MCF 10A (cell line): ENCODE results near the gene GNG2. TPM values are rescaled to one million over a fixed set of nuclear protein-coding genes. Genes with fewer than 3 reads are reported as not detected.

Source experiments
- BruUV-seq: library from RNA; stranded (reverse); fragments of 400-500 nt; replicated peaks from 2 replicates; lab custom pipeline; 2021; lab: Mats Ljungman, UMichigan
- CTCF ChIA-PET: fragments of 300-600 bp; sonication (Branson Sonifier 250); formaldehyde crosslinking; extraction: SDS; loops from one replicate; lab custom pipeline; 2021; ENCODE audit warnings: antibody characterized with exemption, inconsistent platforms; lab: Yijun Ruan, JAX
- POLR2A ChIA-PET: fragments of 300-600, 350-650 bp; sonication (Branson Sonifier 250); formaldehyde crosslinking; extraction: SDS; loops from one replicate; lab custom pipeline; 2020; ENCODE audit warnings: antibody characterized with exemption, inconsistent platforms; lab: Yijun Ruan, JAX
- DNase-seq: peaks from one replicate; pipeline ENCODE4 v3.0.0-alpha.2; 2018; ENCODE audit not compliant: unreplicated experiment
- H3K27ac Mint-ChIP-seq: one replicate; pipeline ENCODE4 v1.8.0; 2022; ENCODE audit warnings: mild to moderate bottlenecking, low read depth, mixed read lengths; ENCODE audit not compliant: unreplicated experiment
- H3K27me3 Mint-ChIP-seq: one replicate; pipeline ENCODE4 v1.8.0; 2022; ENCODE audit warnings: mixed read lengths; ENCODE audit not compliant: insufficient read depth, unreplicated experiment
- H3K36me3 Mint-ChIP-seq: one replicate; pipeline ENCODE4 v1.8.0; 2022; ENCODE audit warnings: mild to moderate bottlenecking, moderate library complexity, mixed read lengths; ENCODE audit not compliant: insufficient read depth, unreplicated experiment
- H3K4me1 Mint-ChIP-seq: one replicate; pipeline ENCODE4 v1.8.0; 2022; ENCODE audit warnings: mixed read lengths; ENCODE audit not compliant: insufficient read depth, unreplicated experiment
- H3K4me3 Mint-ChIP-seq: one replicate; pipeline ENCODE4 v1.8.0; 2022; ENCODE audit warnings: mild to moderate bottlenecking, moderate library complexity, mixed read lengths; ENCODE audit not compliant: unreplicated experiment
- H3K9me3 Mint-ChIP-seq: one replicate; pipeline ENCODE4 v1.8.0; 2022; ENCODE audit warnings: mixed read lengths; ENCODE audit not compliant: unreplicated experiment
- CTCF ChIP-seq: fragments of 200-600 bp; IDR thresholded peaks from one replicate; pipeline ENCODE4 v1.8.0; 2022; ENCODE audit warnings: antibody characterized with exemption, mild to moderate bottlenecking; ENCODE audit not compliant: unreplicated experiment
- intact Hi-C: fragments of 100-400 bp; cut with micrococcal nuclease; formaldehyde crosslinking; loops from 2 replicates; pipeline ENCODE4 v1.14.1; 2022
- total RNA-seq: library from RNA; stranded (reverse); gene quantifications from 2 replicates; pipeline ENCODE4 v1.2.3, GENCODE V29; 2022

GNG2 gene
- total RNA-seq, 1 experiment from 2014 or later, result 0.28 TPM

GRCh38 chr14:51860825-51861499 lies 550 bp downstream of the GNG2 start:
- intact Hi-C loops, result no loop called here
- CTCF ChIA-PET, result interaction anchor here (0.9 to 2.6 kb wide), 3 partner anchors 57 to 368 kb away, joined by 3 to 9 read pairs (median 6); no protein-coding TSS in a partner anchor
- no peak for DNase-seq
- H3K36me3 Mint-ChIP-seq, result no peaks in the 10 kb centered on the region
- peak overlapping the region; percentile 55 for H3K4me3 Mint-ChIP-seq
- POLR2A ChIA-PET, result interaction anchor here (0.7 to 0.9 kb wide), 3 partner anchors 12 to 216 kb away, joined by 3 read pairs; no protein-coding TSS in a partner anchor
- peaks cover 6% of the 10 kb centered on the region for H3K4me1 Mint-ChIP-seq
- H3K27me3 Mint-ChIP-seq, result no peaks in the 10 kb centered on the region
- H3K27ac Mint-ChIP-seq, result no peak overlapping the region
- no TSS peak for BruUV-seq
- no peak for TF ChIP-seq CTCF
- peaks cover 11% of the 10 kb centered on the region for H3K9me3 Mint-ChIP-seq

- Mint-ChIP-seq H3K36me3 (no peaks in the 10 kb centered on the region), H3K27me3 (no peaks in the 10 kb centered on the region), H3K4me3 (no peak overlapping the region), H3K27ac (no peak overlapping the region), H3K9me3 (peaks cover 5% of the 10 kb centered on the region), H3K4me1 (peaks cover 6% of the 10 kb centered on the region)
- no peak for DNase-seq
- TF ChIP-seq CTCF, result no peak
- CTCF ChIA-PET, result interaction anchor here (0.7 to 2.6 kb wide), 2 partner anchors 117 to 576 kb away, joined by 3 to 9 read pairs; no protein-coding TSS in a partner anchor
- POLR2A ChIA-PET, result interaction anchor here (0.7 kb wide), 1 partner anchor 54 kb away, joined by 3 read pairs; no protein-coding TSS in a partner anchor
- intact Hi-C loops, result no loop called here
- BruUV-seq, result no TSS peak
Observed at GRCh38 chr14:51862176-51862796, 1.9 kb downstream of the GNG2 start.

GRCh38 chr14:51862860-51863259 lies 2.4 kb downstream of the GNG2 start:
- BruUV-seq, result no TSS peak
- DNase-seq, result no peak

More at GRCh38 chr14:51862860-51863259, 2.4 kb downstream of the GNG2 start:
- no peaks in the 10 kb centered on the region for H3K27me3 Mint-ChIP-seq
- H3K4me3 Mint-ChIP-seq, result no peak overlapping the region
- peaks cover 6% of the 10 kb centered on the region for H3K4me1 Mint-ChIP-seq
- ChIA-PET CTCF (interaction anchor here (0.7 to 2.6 kb wide), 2 partner anchors 24 to 116 kb away, joined by 3 to 9 read pairs; no protein-coding TSS in a partner anchor), POLR2A (no interaction called here)
- intact Hi-C loops, result no loop called here
- H3K9me3 Mint-ChIP-seq, result no peaks in the 10 kb centered on the region
- no peaks in the 10 kb centered on the region for H3K36me3 Mint-ChIP-seq
- no peak for TF ChIP-seq CTCF
- no peak overlapping the region for H3K27ac Mint-ChIP-seq
